Stimulated activated CD8-positive, alpha-beta memory T cell treated with anti-CD3 and anti-CD28 coated beads, Interleukin-12 subunit alpha, Interleukin-12 subunit beta, amount 100 ng/mL, for 24 hours (primary cell): ENCODE results near the gene CNTLN.

Experiments
- DNase-seq: peaks from one replicate; pipeline ENCODE4 v3.0.0-alpha.2; 2020; ENCODE audit errors: extremely low read depth

The CNTLN gene, protein sequence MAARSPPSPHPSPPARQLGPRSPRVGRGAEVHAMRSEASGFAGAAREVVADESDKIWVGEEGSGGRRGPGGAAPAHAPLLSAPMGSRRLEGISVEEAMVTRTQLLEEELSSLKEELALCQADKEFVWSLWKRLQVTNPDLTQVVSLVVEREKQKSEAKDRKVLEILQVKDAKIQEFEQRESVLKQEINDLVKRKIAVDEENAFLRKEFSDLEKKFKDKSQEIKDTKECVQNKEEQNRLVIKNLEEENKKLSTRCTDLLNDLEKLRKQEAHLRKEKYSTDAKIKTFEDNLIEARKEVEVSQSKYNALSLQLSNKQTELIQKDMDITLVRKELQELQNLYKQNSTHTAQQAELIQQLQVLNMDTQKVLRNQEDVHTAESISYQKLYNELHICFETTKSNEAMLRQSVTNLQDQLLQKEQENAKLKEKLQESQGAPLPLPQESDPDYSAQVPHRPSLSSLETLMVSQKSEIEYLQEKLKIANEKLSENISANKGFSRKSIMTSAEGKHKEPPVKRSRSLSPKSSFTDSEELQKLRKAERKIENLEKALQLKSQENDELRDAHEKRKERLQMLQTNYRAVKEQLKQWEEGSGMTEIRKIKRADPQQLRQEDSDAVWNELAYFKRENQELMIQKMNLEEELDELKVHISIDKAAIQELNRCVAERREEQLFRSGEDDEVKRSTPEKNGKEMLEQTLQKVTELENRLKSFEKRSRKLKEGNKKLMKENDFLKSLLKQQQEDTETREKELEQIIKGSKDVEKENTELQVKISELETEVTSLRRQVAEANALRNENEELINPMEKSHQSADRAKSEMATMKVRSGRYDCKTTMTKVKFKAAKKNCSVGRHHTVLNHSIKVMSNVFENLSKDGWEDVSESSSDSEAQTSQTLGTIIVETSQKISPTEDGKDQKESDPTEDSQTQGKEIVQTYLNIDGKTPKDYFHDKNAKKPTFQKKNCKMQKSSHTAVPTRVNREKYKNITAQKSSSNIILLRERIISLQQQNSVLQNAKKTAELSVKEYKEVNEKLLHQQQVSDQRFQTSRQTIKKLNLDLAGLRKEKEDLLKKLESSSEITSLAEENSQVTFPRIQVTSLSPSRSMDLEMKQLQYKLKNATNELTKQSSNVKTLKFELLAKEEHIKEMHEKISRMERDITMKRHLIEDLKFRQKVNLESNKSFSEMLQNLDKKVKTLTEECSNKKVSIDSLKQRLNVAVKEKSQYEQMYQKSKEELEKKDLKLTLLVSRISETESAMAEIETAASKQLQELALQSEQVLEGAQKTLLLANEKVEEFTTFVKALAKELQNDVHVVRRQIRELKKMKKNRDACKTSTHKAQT (N-terminal part only)

DNA sequence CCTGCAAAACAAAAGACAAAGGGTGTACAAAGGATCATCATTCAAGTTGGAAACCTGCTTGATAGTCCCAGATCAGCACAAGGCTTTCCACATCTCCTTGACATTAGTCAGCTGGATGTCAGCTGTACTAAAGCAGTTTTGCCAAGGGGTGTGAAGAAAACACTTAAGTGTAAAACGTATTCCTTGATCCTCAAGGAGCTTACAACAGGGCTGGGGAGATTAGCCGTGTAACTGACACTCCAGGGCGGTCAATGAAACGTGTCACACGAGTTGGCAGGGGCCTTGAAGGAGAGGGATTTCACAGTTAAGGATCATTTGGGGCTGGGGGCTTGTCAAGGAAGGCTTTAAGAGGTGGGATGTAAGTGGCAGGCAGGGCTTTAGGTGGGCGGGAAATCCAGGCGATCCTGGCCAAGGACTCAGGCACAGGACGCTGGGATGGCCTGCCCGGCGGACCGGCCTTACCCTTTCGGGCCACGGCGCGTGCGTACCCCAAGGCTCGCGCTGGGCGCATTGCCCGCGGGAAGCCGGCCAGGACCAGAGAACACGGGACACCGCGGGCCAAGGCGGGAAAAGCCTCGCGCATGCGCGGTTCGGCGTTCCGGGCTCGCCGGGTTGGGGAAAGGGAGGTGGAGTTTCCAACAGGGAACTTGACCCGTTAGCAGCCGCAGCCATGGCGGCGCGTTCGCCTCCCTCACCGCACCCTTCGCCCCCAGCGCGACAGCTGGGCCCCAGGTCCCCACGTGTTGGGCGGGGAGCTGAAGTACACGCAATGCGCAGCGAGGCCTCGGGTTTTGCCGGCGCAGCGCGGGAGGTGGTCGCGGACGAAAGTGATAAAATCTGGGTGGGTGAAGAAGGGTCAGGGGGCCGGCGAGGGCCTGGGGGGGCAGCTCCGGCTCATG lies at the start of gene CNTLN:
CNTLN (plus strand) TSS at position 645 of the 899 bp plus-strand sequence; CDS start at position 671, 26 bp downstream.
- peak; percentile 31 for DNase-seq

DNA sequence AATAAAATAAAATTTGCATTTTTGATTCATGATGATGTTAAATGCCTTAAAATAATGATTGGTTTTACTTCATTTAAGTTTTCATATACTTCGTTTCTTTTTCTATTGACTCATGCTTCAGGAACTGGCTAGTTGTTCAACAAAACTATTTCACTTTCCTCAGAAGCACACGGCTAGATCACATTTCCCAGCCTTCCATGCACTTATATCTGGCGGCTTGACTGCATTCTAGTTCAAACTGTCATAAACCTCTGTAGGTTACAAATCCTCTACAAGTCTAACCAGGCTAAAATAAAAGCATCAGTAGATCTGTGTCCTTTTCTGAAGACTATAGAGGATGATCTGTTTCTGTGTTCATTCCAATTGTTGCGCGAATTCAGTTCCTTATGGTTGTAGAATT lies 46.3 kb upstream of the CNTLN start:
- no peak for DNase-seq

DNA sequence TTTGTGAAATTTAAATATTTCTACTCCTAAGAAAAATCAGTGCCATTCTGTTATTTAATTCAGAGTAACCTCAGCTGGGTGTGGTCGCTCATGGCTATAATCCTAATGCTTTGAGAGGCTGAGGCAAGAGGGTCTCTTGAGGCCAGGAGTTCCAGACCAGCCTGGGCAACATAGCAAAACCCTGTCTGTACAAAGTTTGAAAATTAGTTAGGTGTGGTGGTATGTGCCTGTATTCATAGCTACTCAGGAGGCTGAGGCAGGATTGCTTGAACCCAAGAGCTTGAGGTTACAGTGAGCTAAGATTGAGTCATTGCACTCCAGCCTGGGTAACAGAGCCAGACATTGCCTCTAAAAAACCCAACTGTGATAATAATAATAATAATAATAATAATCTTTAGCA lies 44.8 kb upstream of the CNTLN start:
- DNase-seq: no peak

DNA sequence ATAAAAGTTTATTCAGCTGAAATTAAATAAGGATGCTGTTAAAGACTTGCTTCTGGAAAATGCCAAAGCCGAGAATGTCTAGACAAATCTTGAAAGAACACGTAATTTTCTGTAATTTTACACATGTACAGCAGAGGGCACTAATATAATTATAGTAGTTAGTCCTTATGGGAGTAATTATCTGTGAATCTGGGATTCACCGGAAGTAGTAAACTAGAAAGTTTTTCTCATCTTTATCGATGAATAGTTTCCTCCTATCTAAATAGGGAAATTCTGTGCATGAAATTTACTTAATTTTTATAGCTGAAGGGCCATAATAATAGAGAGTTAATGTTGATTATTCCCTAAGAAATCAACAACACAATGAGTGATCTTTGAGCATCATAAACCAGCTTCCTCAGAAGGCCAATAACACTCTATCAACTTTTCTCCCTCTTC lies 18.4 kb upstream of the CNTLN start:
- no peak for DNase-seq

DNA sequence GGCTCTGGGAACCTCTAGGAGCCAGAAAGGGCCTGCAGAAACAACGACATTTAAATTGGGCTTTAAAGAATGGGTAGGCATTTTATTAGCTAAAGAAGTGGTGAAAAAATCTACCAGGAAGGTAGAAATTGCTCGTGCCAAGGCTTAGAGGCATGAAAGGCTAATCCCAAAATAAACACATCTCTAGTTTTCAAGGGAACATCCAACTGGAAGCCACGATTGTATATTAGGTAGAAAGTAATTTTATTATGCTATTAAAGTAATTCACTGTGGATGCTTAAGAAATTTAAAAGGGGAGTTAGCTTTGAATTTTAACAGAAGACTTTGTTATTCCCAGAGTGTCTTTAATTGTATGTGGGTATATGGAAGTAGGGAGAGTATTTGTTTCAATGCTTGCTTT lies 17.5 kb upstream of the CNTLN start:
- no peak for DNase-seq

DNA sequence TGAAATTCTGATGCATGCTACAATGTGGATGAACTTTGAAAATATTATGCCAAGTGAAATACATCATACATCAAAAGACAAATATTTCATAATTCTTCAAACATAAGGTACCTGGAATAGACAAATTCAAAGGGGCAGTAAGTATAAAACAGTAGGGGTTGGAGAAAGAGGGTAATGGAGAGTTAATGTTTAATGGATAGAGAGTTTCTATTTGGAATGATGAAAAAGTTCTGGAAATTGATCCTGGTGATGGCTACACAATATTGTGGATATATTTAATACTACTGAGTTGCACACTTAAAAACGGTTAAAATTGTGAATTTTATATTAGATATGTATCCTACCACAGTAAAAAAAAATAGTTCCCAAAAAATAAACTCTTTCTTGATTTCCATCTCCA lies 14.6 kb upstream of the CNTLN start:
- DNase-seq: no peak

DNA sequence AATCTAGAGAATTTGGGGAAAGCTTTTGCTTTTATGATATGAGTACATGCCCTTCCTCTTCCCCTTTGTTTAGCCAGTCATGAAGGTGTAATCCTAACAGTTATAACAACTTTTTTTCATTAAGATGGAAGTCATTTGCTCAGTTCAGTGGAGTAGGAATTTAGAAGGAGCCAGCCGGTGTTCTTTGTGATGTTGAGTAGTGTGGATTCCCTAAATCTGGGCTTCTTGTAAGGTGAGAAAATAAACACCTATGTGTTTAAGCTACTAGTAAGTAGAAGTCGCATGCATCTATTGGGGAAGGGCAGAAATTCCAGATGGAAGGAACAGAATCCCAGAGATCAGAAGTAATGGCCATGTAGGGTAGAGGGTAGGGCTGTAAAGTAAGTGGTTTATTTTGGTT lies 13.6 kb upstream of the CNTLN start:
- DNase-seq: no peak

DNA sequence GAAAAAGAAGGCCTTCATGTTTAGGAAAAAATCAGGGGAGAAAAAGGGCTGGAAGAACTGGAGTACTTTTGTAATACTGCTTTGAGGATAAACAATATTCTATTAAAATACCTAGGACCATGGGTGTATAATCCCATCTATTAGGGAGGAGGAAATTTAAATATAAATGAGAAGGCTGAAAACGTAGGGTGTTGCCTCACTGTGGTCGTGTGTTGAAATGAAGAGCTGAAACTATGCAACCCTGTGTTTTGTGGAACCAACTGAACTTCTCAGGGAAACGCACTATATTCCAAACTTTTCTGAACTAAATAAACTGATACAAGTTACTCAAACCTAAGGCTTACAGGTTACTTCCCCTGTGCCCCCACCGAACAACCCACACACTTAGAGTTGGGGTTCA lies 4.5 kb upstream of the CNTLN start:
- DNase-seq: no peak

DNA sequence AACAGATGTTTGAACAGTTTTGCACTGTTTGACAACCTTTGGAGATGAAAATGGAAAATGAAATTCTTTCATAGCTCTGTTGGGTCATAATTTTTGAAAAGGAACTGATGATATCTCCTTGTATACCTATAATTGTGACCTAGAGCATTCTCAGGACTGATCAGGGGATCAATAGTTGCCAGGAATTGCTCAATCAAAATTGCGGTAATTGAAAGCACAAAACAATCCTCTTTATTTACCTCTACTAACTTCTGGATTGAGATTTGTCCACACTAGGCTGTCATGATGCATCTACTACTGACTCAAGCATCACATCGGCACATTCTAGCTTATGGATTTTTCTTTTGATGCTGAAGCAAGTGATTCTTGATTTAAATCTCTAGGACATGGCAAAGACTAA lies 4.1 kb upstream of the CNTLN start:
- no peak for DNase-seq

DNA sequence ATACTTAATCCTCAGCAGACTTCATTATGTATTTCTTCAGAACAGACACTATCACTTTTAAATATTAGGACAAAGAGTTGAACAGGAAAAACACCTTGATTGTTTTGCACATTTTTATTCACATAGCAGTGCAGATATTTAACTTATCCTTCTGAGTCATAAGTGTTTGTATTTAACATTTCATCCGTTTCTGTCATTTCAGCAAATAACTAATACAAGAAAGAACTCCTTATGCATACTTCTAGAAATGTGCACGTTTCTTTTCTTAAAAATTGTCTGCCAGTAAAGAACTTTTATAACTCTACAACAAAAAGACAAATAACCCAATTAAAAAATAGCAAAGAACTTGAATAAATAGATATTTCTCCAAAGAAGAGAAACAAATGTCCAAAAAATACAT lies 3.3 kb upstream of the CNTLN start:
- DNase-seq: no peak

DNA sequence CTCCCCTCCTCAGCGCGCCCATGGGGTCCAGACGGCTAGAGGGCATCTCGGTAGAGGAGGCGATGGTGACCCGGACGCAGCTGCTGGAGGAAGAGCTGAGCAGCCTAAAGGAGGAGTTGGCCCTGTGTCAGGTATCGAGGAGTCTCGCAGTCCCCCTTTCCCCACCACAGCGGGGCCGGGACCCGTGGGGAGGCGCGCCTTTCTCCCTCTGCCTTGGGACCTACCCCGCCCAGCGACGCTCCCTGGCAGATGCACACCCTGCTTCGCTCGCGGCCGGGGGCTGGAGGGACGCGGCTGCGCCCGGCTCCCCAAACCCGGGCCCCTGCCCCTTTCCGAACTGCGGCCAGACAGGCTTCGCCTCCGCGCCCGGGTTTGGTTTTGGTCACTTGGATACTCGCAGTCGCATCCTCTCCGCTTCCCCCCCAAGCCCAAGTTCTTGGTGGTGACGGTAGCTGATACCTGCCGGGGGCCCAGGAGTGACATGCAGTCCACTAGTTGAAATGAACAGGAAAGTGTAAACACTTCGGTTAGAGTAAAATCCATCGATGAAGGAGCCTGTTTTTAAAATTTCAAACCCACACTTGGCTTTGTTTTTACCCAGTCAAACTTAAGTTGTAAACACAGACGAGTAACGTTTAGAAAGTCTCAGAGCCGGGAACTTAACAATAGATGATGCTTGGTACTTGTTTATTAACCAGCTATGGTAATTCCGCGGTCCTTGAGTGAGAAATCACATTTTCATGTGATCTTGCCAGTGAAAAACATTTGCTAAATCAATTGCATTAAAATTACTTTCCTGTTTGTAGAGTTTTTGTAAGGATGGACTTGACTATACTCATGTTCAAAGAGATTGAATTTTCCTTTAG lies 688 bp downstream of the CNTLN start:
- no peak for DNase-seq

DNA sequence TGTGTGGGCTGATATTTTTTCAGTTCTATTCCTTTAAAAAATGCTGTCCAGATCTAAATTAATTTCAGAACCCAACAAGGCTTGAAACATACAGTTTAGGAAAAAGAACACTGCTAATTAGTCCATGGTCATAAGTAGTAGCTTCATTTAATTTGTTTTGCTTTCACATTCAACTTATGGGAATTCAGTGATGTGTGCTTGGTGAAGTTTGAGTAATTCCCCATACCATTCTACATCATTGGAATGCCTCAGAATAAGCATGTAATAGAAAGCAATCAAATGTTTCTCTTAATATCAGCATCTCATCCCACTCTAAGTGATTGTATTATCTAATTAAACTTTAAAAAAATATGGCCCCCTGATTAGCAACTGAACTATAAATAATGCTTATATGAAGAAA lies 2.7 kb downstream of the CNTLN start:
- no peak for DNase-seq

DNA sequence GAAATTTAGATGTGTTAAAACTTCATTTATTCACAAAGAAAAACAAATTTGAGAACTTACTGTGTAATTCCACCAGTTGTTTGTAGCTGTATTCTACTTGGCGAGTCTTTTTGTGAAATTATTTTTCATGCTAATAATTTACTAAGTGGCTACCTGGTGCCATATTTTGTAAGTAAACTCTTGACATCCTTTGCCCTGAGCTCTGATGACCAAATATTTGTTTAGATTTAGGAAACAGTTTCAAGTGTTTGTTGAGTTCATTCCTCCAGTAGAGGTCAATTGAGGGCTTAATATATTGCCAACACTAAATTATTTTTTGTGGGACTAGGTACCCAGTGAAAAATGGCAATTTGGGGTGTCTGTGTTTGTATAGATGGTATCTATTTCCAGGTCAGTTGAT lies 3.7 kb downstream of the CNTLN start:
- no peak for DNase-seq

DNA sequence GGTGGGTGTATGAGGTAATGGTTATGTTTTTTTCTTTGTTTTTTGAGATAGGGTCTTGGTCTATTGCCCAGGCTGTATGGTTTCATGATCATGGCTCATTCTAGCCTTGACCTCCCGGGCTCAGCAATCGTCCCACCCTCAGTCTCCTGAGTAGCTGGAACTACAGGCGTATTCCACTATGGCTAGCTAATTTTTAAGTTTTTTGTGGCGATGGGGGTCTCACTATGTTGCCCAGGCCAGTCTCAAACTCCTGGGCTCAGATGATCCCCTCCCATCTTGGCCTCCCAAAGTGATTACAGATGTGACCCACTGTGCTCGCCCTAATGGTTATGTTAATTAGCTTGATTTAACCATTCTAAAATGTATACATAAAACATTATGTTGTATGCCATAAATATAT lies 5.6 kb downstream of the CNTLN start:
- DNase-seq: no peak

DNA sequence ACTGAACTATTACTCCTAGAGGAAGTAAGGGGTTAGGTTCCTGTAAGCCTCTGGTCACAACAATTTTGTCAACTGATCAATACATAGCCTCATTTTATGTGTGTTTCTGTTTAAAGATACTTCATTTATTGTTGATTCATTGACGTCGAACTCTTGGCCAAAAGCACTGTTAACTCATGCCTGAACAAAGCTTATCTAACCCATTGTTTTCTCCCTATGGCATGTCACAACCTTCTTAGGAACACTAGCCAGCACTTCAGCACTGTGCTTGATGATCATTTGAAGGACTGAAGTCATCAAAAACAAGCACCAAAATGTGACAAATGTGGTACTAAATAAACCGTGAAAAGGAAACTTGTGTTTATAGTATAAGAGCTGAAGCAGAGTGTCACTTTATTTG lies 13.5 kb downstream of the CNTLN start:
- no peak for DNase-seq

DNA sequence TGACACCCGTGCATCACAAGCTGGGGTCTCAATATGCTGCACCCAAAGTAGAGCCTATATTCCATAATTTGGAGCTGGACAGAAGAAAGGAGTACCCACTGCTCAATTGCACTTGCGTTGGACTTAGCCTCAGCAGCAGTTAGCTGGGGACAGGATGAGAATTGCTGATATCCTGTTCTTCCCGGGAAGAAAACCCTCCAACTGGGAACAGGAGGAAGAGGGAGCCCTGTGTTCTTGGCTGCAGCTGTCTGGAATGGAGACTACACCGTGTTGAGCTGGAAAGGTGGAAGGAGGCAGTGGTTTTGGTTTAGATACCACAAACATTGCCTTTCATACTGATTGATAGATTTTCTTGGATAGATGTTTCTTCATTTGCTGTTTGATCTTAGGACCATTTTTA lies 24.6 kb downstream of the CNTLN start:
- DNase-seq: no peak

DNA sequence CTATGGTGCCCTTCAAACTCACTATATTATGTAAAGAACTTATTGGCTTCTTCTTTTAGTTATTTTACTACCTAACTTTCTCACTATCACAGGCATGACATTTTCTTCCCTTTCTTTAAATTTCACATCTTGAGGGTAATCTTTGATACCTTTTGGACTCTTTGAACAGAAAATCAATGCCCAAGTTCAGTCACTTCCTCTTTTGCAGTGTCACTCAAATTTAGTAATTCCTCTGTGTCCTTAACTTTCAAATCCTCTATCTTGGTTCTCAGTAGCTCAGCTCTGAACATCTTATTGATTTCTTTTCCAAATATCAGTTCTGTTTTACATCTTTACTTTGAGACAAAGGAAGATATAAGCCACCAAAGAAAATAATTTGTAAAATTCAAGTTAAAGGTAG lies 25.5 kb downstream of the CNTLN start:
- DNase-seq: no peak

DNA sequence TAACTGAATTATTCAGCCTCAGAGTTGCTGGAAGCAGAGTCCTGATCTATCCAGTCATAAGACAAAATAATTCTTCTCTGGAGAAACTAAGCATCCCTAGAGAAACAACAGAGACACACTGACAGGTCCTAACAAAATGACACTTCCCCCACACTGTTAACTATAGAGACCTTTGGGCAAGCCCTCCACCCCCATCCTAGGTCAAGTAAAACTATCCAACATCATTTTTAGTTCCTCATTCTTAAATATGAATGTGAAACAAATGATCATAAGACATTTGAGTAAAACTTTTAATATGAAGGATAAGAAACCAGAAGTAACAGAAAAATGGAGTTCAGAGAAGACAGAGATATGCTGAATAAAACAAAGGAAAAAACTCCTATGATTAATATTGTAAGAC lies 30.9 kb downstream of the CNTLN start:
- DNase-seq: no peak

DNA sequence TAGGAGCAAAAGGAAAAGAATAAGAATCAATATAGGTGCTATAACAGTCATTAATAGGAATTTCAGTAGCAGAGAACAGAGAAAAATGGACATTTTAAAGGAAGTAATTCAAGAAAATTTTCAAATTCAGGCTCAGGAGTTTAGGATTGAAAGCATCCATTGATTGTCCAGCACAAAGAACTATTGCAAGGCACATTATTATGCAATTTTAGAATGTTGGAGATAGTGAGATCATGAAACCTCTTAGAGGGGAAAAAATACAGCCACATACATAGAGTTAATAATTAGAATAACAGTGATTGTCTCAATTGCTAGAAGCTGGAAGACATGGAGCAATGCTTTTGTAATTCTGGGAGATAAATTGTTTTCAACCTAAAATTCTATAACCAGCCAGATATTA lies 31.5 kb downstream of the CNTLN start:
- DNase-seq: no peak
